NCI-H774 (cell line): ENCODE measurements around the gene GIPC1.
"Not testable (repeated sequence)": the region's sequence is repeated elsewhere in the genome, so short reads cannot be mapped to it uniquely, and the experiment has no call there.

Experiments
- DNase-seq: peaks from one replicate; lab custom pipeline; 2025; lab: John Stamatoyannopoulos, UW

The GIPC1 gene

GRCh38 chr19:14496029-14496833 is at the start of gene GIPC1:
GIPC1 (minus strand) TSS chr19:14496127; CDS start chr19:14482976, 13,151 bp downstream.
- DNase-seq = peak; percentile 98

- no peak for DNase-seq
These were observed 49.8 kb upstream of the GIPC1 start for GRCh38 chr19:14545716-14546082.

- DNase-seq = peak; percentile 73
These were observed 49.2 kb upstream of the GIPC1 start for GRCh38 chr19:14544977-14545715.

GRCh38 chr19:14544047-14544446 is 48.1 kb upstream of the GIPC1 start:
- DNase-seq = no peak

GRCh38 chr19:14542711-14543328 is 46.9 kb upstream of the GIPC1 start:
- no peak for DNase-seq

- DNase-seq = not testable (repeated sequence)
These were observed 46.1 kb upstream of the GIPC1 start for GRCh38 chr19:14541979-14542378.

- DNase-seq = no peak
These were observed 45.0 kb upstream of the GIPC1 start for GRCh38 chr19:14540741-14541525.

- DNase-seq = no peak
These were observed 41.2 kb upstream of the GIPC1 start for GRCh38 chr19:14536926-14537692.

GRCh38 chr19:14533450-14533849 is 37.5 kb upstream of the GIPC1 start:
- DNase-seq = no peak

GRCh38 chr19:14530506-14530905 is 34.6 kb upstream of the GIPC1 start:
- no peak for DNase-seq

- no peak for DNase-seq
These were observed 34.0 kb upstream of the GIPC1 start for GRCh38 chr19:14530005-14530348.

- DNase-seq = peak; percentile 99
These were observed 33.5 kb upstream of the GIPC1 start, which contains the start of gene TECR for GRCh38 chr19:14529254-14530004. TECR (plus strand) TSS chr19:14529594; CDS start chr19:14529697, 103 bp downstream.

GRCh38 chr19:14528419-14529253 is 32.7 kb upstream of the GIPC1 start:
- DNase-seq = no peak

- no peak for DNase-seq
These were observed 30.5 kb upstream of the GIPC1 start for GRCh38 chr19:14526423-14526822.

- DNase-seq = no peak
These were observed 29.8 kb upstream of the GIPC1 start for GRCh38 chr19:14525729-14526128.

- no peak for DNase-seq
These were observed 24.6 kb upstream of the GIPC1 start for GRCh38 chr19:14520543-14520942.

GRCh38 chr19:14519860-14520407 is 24.0 kb upstream of the GIPC1 start:
- no peak for DNase-seq

- DNase-seq = no peak
These were observed 23.4 kb upstream of the GIPC1 start for GRCh38 chr19:14519245-14519859.
